GM12864 (cell line): ENCODE data around the gene OTUD3.
"Not testable (repeated sequence)": the region's sequence is repeated elsewhere in the genome, so short reads cannot be mapped to it uniquely, and the experiment has no call there.

Experiments
- DNase-seq: peaks from one replicate; pipeline ENCODE4 v3.0.0-alpha.2; 2011; ENCODE audit warnings: low read depth
- H3K4me3 ChIP-seq: 2 replicates; pipeline ENCODE4 v1.5.1; 2011; ENCODE audit warnings: mild to moderate bottlenecking, low read depth, low read length, control low read depth
- TF ChIP-seq, protein P1 (sequence below): IDR thresholded peaks from 2 replicates; pipeline ENCODE4 v1.5.1; 2011; ENCODE audit warnings: low read depth, mild to moderate bottlenecking, moderate library complexity, low read length, control low read depth, inconsistent platforms; ENCODE audit errors: missing control alignments

OTUD3 gene

DNA sequence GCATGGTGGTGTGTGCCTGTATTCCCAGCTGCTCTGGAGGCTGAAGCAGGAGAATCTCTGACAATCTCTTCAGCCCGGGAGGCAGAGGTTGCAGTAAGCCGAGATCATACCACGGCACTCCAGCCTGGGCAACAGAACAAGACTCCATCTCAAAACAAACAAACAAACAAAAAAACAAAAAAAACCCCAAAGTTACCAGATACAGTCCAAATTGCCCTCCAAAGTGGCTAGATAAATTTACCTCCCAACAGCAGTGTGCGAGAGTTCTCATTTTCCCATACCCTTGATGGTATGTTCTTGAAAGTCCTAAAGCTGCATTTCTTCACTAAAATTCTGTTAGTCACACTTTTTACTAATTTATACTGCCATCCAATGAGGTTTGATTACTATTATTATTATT, 3.0 kb upstream of the OTUD3 start:
- no peak for DNase-seq
- TF ChIP-seq, protein P1, sequence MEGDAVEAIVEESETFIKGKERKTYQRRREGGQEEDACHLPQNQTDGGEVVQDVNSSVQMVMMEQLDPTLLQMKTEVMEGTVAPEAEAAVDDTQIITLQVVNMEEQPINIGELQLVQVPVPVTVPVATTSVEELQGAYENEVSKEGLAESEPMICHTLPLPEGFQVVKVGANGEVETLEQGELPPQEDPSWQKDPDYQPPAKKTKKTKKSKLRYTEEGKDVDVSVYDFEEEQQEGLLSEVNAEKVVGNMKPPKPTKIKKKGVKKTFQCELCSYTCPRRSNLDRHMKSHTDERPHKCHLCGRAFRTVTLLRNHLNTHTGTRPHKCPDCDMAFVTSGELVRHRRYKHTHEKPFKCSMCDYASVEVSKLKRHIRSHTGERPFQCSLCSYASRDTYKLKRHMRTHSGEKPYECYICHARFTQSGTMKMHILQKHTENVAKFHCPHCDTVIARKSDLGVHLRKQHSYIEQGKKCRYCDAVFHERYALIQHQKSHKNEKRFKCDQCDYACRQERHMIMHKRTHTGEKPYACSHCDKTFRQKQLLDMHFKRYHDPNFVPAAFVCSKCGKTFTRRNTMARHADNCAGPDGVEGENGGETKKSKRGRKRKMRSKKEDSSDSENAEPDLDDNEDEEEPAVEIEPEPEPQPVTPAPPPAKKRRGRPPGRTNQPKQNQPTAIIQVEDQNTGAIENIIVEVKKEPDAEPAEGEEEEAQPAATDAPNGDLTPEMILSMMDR = no peak
- H3K4me3 ChIP-seq = no peak overlapping the region

DNA sequence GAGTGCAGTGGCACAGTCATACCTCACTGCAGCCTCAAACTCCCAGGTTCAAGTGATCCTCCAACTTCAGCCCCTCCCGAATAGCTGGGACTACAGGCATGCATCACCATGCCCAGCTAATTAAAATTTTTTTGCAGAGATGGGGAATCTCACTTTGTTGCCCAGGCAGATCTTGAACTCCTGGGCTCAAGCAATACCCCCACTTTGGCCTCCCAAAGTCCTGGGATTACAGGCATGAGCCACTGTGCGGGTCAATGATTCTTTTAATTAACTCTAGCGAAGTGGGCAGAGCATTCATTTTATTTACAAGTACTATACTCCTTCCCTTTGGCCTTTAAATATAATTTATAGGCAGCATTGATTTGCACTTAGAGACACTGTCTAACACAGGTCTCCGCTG, 2.5 kb upstream of the OTUD3 start:
- TF ChIP-seq, protein P1 = no peak
- H3K4me3 ChIP-seq = no peak overlapping the region
- DNase-seq = no peak

DNA sequence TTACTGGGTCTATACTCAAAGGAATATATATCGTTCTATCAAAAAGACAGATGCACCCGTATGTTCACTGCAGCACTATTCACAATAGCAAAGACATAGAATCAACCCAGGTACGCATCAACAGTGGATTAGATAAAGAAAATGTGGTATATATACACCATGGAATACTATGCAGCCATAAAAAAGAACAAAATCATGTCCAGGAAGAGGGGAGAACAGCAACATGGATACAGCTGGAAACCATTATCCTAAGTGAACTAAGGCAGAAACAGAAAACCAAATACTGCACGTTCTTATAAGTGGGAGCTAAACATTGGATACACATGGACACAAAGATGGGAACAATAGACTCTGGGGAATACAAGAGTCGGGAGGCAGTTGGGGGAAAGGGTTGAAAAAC, 1.4 kb upstream of the OTUD3 start:
- not testable (repeated sequence) for H3K4me3 ChIP-seq, DNase-seq

DNA sequence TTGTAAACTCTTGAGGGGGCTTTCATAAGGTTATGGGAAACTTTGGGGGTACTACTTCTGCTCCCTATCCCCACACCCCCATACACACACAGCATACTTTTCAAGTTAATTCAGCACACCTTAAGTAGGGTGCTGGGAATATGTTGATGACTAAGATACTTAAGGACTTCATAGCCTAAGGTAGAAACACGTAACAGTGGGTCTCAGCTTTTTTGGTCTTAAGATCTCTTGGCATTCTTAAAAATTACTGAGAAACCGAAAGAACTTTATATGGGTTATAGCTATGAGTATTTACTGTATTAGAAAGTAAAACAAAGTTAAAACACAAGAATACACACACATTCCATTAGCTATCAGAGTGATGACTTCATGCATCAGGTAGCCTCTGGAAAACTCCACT, 2.1 kb downstream of the OTUD3 start:
- H3K4me3 ChIP-seq = no peak overlapping the region
- DNase-seq = no peak
- TF ChIP-seq, protein P1 = no peak

DNA sequence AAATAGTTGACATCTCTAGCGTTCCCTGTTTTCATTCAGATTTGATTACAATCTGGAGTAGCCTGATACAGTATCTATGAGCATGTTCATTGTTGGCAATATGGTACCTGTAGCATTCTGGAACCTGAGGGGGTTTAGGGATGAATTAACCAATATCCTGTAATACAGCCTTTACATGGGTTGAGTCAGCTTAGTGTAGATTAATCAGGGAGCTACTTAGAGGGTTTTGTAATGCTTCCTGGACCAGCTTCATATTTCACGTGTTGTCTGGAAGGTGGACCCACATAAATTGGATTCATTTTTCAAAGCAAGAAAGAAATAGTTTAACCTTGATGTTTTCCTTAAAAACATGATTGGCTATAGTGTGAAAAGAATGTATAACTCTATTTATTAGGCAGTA, 3.6 kb downstream of the OTUD3 start:
- no peak for DNase-seq
- TF ChIP-seq, protein P1 = no peak
- H3K4me3 ChIP-seq = no peak overlapping the region

DNA sequence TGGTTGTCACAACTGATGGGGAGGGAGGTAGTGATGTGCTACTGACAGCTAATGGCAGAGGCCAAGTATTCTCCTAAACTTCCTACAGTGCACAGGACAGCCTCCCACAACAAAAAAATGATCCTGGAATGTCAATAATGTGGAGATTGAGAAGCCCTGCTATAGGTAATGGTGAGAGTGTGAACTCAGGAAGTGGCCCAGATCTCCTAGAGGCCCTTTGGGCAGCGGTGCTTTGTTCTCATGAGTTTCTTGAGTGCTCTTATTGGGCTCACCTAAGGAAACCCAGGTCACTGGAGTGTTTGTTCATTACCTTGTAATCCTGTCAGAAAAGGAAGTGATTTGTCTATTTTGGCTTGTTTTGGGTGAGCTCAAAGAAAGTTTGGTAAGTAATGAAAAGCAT, 5.9 kb downstream of the OTUD3 start:
- H3K4me3 ChIP-seq = no peak overlapping the region
- TF ChIP-seq, protein P1 = no peak
- no peak for DNase-seq

DNA sequence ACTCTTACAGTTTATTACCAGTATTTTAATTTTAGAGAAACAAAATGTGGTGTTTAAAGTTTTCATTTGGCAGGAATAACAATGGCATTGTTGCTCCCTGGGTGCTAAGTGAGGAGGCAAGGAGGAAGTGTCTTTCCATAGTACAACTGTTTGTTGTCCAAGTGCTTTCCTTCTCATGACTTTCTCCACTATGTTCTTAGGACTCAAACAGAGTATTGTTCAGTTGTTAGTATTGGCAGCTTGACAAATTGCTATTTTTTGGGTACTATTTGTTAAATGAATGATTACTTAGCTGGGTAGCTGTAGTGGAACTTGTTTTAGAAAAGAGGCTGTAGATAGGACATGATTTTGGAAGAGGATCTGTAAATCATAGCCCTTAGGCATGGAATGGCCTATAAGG, 7.5 kb downstream of the OTUD3 start:
- TF ChIP-seq, protein P1 = no peak
- no peak for DNase-seq
- no peak overlapping the region for H3K4me3 ChIP-seq

DNA sequence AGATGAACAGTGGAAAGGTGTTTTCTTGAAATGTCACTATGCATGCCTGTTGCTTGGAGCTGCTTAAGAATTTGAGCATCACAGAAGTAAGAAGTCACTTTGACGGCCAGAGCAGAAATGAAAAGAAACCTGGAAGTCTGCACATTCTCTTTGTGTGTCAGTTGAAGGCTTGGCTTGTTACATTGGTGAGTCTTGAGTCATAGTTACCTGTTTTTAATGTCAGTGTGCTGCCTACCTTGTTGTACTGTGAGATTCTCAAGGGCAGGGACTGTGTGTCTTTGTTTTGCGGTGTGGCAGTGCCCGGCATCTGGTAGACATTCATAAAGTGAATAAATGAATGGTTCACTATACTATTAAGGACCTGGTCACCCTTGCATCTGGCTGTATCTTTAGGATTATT, 9.9 kb downstream of the OTUD3 start:
- no peak for DNase-seq
- no peak overlapping the region for H3K4me3 ChIP-seq
- TF ChIP-seq, protein P1 = no peak
